Measurements from ENCODE around the gene NSD2.

Gene NSD2

DNA sequence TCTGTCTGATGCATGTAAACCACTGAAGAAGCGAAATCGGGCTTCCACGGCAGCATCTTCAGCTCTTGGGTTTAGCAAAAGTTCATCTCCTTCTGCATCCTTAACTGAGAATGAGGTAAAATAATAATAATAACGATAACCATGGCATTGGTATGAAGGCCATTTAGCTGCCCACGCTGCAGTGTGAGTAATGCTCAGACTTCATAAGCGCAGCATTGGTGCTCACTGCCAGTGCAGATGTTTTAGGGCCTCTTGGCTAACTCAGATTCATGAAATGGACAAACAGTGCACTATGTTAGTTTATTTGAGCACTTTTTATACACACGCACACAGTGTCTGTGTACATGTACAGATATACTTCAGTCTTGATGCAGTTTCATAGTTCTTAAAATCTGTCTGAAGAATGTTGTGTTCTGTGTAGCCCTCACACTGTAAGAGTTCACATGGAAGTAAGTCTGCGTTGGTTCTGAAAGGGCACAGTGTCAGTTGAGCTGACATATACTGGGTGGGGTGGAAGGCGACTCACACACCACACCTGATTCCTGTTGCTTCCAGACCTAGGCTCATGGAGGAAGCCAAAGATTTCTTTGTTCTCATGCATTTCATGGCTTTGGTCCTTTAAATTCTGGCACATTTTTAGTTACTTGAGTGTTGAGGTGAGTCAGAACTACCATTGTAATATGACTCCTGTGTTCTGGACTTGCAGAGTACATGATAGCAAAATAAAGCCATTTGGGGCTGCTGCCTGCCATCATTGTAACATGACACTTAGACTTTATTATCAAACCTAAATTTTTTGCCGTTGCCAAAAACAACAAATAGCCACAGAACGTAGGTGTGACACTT, 68.7 kb downstream of the NSD2 start:
- TF ChIP-seq, protein P1, sequence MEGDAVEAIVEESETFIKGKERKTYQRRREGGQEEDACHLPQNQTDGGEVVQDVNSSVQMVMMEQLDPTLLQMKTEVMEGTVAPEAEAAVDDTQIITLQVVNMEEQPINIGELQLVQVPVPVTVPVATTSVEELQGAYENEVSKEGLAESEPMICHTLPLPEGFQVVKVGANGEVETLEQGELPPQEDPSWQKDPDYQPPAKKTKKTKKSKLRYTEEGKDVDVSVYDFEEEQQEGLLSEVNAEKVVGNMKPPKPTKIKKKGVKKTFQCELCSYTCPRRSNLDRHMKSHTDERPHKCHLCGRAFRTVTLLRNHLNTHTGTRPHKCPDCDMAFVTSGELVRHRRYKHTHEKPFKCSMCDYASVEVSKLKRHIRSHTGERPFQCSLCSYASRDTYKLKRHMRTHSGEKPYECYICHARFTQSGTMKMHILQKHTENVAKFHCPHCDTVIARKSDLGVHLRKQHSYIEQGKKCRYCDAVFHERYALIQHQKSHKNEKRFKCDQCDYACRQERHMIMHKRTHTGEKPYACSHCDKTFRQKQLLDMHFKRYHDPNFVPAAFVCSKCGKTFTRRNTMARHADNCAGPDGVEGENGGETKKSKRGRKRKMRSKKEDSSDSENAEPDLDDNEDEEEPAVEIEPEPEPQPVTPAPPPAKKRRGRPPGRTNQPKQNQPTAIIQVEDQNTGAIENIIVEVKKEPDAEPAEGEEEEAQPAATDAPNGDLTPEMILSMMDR (IDR thresholded peaks at IDR 0.05; ENCODE audit: unreplicated experiment in 3 of 3): no peak
- Mint-ChIP-seq H3K27ac (peak overlapping the region; percentile 46 to 68 (median 59)), H3K36me3 (ENCODE audit: low read depth) (peaks cover 35% of the 10 kb centered on the region), H3K4me3 (no peak overlapping the region), H3K9me3 (no peaks in the 10 kb centered on the region), H3K27me3 (ENCODE audit: low read depth) (no peaks in the 10 kb centered on the region), H3K4me1 (peaks cover 5% of the 10 kb centered on the region)

DNA sequence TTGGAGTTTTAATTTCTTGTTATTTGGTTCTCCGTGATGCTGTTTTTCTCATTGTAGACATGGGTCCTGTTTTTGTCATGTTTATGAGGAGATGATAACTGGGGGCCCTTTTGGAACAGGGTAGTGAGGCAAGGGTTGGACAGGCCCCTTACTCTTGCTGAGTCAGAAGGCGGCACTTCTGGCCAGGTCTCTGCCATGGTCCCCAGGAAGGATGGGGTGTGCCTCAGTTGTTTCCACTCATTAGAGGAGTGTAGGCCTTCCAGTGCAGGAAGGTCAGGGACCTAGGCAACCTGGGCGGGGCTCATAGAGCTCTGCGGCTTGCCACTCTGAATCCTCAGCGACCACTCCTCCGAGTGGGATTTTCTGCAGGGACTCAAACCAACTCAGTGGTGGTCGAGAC, 69.4 kb downstream of the NSD2 start:
- TF ChIP-seq, protein P1 (IDR thresholded peaks at IDR 0.05; ENCODE audit: unreplicated experiment in 3 of 3): no peak
- peaks cover 5% of the 10 kb centered on the region for H3K4me1 Mint-ChIP-seq
- H3K36me3 Mint-ChIP-seq (ENCODE audit: low read depth): peaks cover 35% of the 10 kb centered on the region
- H3K9me3 Mint-ChIP-seq: no peaks in the 10 kb centered on the region
- peak overlapping the region in 2 of 3 experiments; percentile 59 to 68 for H3K27ac Mint-ChIP-seq
- H3K4me3 Mint-ChIP-seq: no peak overlapping the region
- H3K27me3 Mint-ChIP-seq (ENCODE audit: low read depth): no peaks in the 10 kb centered on the region

DNA sequence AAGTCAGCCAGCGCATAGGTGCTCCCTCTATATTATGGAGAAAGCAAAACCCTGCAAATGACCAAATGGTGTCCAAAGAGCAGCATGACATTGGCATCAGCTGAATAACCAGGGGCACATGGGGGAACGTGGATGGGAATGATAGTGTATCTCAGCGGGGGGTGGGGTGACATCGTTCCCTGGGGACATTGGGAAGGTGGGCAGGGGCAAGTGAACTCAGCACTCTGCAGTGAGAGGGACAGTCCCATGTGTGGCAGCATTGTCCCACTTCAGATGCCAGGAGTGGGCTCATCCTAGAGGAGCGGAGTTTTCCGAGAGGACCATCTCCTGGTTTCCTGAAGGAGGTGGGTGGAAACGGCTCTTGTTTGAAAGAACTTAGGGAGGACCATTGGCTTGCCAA, 72.7 kb downstream of the NSD2 start:
- Mint-ChIP-seq H3K9me3 (no peaks in the 10 kb centered on the region), H3K4me1 (peaks cover 5% of the 10 kb centered on the region), H3K27me3 (ENCODE audit: low read depth) (no peaks in the 10 kb centered on the region), H3K4me3 (no peak overlapping the region), H3K27ac (no peak overlapping the region), H3K36me3 (ENCODE audit: low read depth) (peaks cover 45% of the 10 kb centered on the region)
- TF ChIP-seq, protein P1 (IDR thresholded peaks at IDR 0.05; ENCODE audit: unreplicated experiment in 3 of 3): no peak

DNA sequence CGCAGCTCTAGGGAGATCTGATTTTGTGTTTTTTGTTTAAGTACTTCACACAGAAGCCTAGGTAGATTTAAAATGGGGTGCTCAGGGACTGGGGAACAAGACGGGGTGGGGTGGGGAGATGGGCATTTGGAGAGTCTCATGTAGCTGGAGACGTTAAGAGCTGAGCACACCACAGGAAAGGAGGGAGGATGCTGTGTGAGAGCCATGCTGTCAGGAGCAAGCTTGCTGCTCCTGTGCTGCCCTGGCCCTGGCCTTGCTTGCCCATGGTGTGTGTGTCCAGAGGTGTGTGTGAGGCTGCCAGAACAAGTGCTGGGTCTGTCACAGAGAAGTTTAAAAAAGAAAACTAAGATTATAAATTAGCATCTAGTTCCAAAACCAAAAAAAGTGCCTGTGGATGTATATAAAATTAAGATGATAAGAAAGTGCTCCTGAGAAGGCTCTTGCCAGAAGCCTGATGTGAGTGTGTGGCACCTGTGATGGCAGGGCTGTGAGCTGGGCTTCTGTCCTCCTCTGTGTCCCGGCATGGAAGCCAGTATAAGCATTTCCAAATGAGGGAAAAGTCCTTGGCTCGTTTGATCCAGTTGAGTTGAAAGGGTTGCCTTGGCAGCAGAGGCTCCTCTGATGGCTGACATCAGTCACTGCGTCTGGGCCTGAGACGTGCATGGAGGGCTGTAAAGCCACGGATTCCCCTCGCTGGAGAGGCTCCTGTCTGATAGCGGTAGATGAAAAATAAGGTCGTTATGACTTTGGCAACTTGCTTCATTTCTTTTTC, 74.1 kb downstream of the NSD2 start:
- H3K27ac Mint-ChIP-seq: no peak overlapping the region
- H3K27me3 Mint-ChIP-seq (ENCODE audit: low read depth): no peaks in the 10 kb centered on the region
- peaks cover 34% of the 10 kb centered on the region for H3K36me3 Mint-ChIP-seq (ENCODE audit: low read depth)
- no peaks in the 10 kb centered on the region for H3K9me3 Mint-ChIP-seq
- H3K4me3 Mint-ChIP-seq: no peak overlapping the region
- H3K4me1 Mint-ChIP-seq: no peaks in the 10 kb centered on the region
- TF ChIP-seq, protein P1 (IDR thresholded peaks at IDR 0.05; ENCODE audit: unreplicated experiment in 3 of 3): no peak

DNA sequence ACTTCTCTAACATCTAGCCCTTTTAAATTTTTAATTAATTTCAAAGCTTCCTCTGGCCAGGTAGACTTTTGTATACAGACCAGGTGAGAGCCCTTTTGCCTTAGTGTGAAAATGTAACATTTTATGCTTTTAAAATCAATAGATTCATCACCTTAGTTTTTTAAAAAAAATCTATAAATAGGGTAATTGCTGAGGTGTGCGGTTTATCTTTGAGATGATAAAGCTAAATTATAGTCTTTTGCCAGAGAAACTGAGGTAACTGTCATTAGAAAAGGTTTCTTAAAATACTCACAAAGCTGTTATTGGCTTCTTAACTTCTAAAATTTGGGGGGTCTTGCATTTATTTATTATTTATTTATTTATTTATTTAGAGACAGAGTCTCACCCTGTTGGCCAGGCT, 74.7 kb downstream of the NSD2 start:
- no peak overlapping the region for H3K27ac Mint-ChIP-seq
- no peaks in the 10 kb centered on the region for H3K27me3 Mint-ChIP-seq (ENCODE audit: low read depth)
- H3K4me3 Mint-ChIP-seq: no peak overlapping the region
- H3K9me3 Mint-ChIP-seq: no peaks in the 10 kb centered on the region
- TF ChIP-seq, protein P1 (IDR thresholded peaks at IDR 0.05; ENCODE audit: unreplicated experiment in 3 of 3): no peak
- no peaks in the 10 kb centered on the region for H3K4me1 Mint-ChIP-seq
- peaks cover 34% of the 10 kb centered on the region for H3K36me3 Mint-ChIP-seq (ENCODE audit: low read depth)
